Measurements from ENCODE around the gene UBN2.

The UBN2 gene

GRCh38 chr7:139341058-139341775, 110.2 kb downstream of the UBN2 start, which contains the start of gene FMC1:
TSS of gene FMC1 (plus strand) at chr7:139341337. CDS start at chr7:139341385, 48 bp downstream.
- H3K9me3 ChIP-seq (ENCODE audit: control insufficient read depth, insufficient read depth, low read length), result no peaks in the 10 kb centered on the region
- no CpG with 5 or more reads among the region's 54 CpGs for WGBS (ENCODE audit: insufficient coverage, insufficient read length)
- peak within 1 kb of the TSS; percentile 85 for H3K4me3 ChIP-seq (ENCODE audit: low read length)
- DNase-seq (ENCODE audit: low read depth, low spot score), result peak; percentile 81
- no peaks in the 10 kb centered on the region for H3K4me1 ChIP-seq (ENCODE audit: control insufficient read depth, insufficient read depth, low read length)
- H3K36me3 ChIP-seq (ENCODE audit: control insufficient read depth, insufficient read depth, low read length), result no peaks in the 10 kb centered on the region
- no peak within 1 kb of the TSS for H3K27ac ChIP-seq (ENCODE audit: low read length)
- H3K27me3 ChIP-seq (ENCODE audit: control insufficient read depth, insufficient read depth, low read length), result no peaks in the 10 kb centered on the region

GRCh38 chr7:139341776-139342226, 110.8 kb downstream of the UBN2 start:
- Histone ChIP-seq H3K27ac (ENCODE audit: low read length) (no peak overlapping the region), H3K9me3 (ENCODE audit: control insufficient read depth, insufficient read depth, low read length) (no peaks in the 10 kb centered on the region), H3K36me3 (ENCODE audit: control insufficient read depth, insufficient read depth, low read length) (no peaks in the 10 kb centered on the region), H3K4me3 (ENCODE audit: low read length) (peak overlapping the region; percentile 85; the same call in 1 of the 2 replicates), H3K27me3 (ENCODE audit: control insufficient read depth, insufficient read depth, low read length) (no peaks in the 10 kb centered on the region), H3K4me1 (ENCODE audit: control insufficient read depth, insufficient read depth, low read length) (no peaks in the 10 kb centered on the region)
- WGBS (ENCODE audit: insufficient coverage, insufficient read length), result no CpG with 5 or more reads among the region's 9 CpGs
- peak; percentile 67 for DNase-seq (ENCODE audit: low read depth, low spot score)

GRCh38 chr7:139345042-139345441, 114.0 kb downstream of the UBN2 start:
- no CpG with 5 or more reads among the region's 1 CpG for WGBS (ENCODE audit: insufficient coverage, insufficient read length)
- no peak overlapping the region for H3K27ac ChIP-seq (ENCODE audit: low read length)
- no peaks in the 10 kb centered on the region for H3K4me1 ChIP-seq (ENCODE audit: control insufficient read depth, insufficient read depth, low read length)
- no peaks in the 10 kb centered on the region for H3K36me3 ChIP-seq (ENCODE audit: control insufficient read depth, insufficient read depth, low read length)
- no peak overlapping the region for H3K4me3 ChIP-seq (ENCODE audit: low read length)
- no peaks in the 10 kb centered on the region for H3K9me3 ChIP-seq (ENCODE audit: control insufficient read depth, insufficient read depth, low read length)
- H3K27me3 ChIP-seq (ENCODE audit: control insufficient read depth, insufficient read depth, low read length), result no peaks in the 10 kb centered on the region
- DNase-seq (ENCODE audit: low read depth, low spot score), result no peak

GRCh38 chr7:139351027-139351426, 120.0 kb downstream of the UBN2 start:
- no peaks in the 10 kb centered on the region for H3K9me3 ChIP-seq (ENCODE audit: control insufficient read depth, insufficient read depth, low read length)
- WGBS (ENCODE audit: insufficient coverage, insufficient read length), result no CpG with 5 or more reads among the region's 2 CpGs
- H3K4me3 ChIP-seq (ENCODE audit: low read length), result no peak overlapping the region
- H3K27me3 ChIP-seq (ENCODE audit: control insufficient read depth, insufficient read depth, low read length), result no peaks in the 10 kb centered on the region
- no peak overlapping the region for H3K27ac ChIP-seq (ENCODE audit: low read length)
- no peak for DNase-seq (ENCODE audit: low read depth, low spot score)
- H3K4me1 ChIP-seq (ENCODE audit: control insufficient read depth, insufficient read depth, low read length), result no peaks in the 10 kb centered on the region
- no peaks in the 10 kb centered on the region for H3K36me3 ChIP-seq (ENCODE audit: control insufficient read depth, insufficient read depth, low read length)

GRCh38 chr7:139354729-139355128, 123.7 kb downstream of the UBN2 start:
- H3K9me3 ChIP-seq (ENCODE audit: control insufficient read depth, insufficient read depth, low read length), result no peaks in the 10 kb centered on the region
- no peaks in the 10 kb centered on the region for H3K36me3 ChIP-seq (ENCODE audit: control insufficient read depth, insufficient read depth, low read length)
- no peak overlapping the region for H3K27ac ChIP-seq (ENCODE audit: low read length)
- no peak for DNase-seq (ENCODE audit: low read depth, low spot score)
- H3K4me1 ChIP-seq (ENCODE audit: control insufficient read depth, insufficient read depth, low read length), result no peaks in the 10 kb centered on the region
- WGBS (ENCODE audit: insufficient coverage, insufficient read length), result no CpG with 5 or more reads among the region's 2 CpGs
- no peak overlapping the region for H3K4me3 ChIP-seq (ENCODE audit: low read length)
- H3K27me3 ChIP-seq (ENCODE audit: control insufficient read depth, insufficient read depth, low read length), result no peaks in the 10 kb centered on the region

- no peaks in the 10 kb centered on the region for H3K27me3 ChIP-seq (ENCODE audit: control insufficient read depth, insufficient read depth, low read length)
- WGBS (ENCODE audit: insufficient coverage, insufficient read length), result no CpG with 5 or more reads among the region's 1 CpG
- H3K4me1 ChIP-seq (ENCODE audit: control insufficient read depth, insufficient read depth, low read length), result no peaks in the 10 kb centered on the region
- H3K9me3 ChIP-seq (ENCODE audit: control insufficient read depth, insufficient read depth, low read length), result no peaks in the 10 kb centered on the region
- H3K4me3 ChIP-seq (ENCODE audit: low read length), result no peak overlapping the region
- no peak overlapping the region for H3K27ac ChIP-seq (ENCODE audit: low read length)
- no peak for DNase-seq (ENCODE audit: low read depth, low spot score)
- no peaks in the 10 kb centered on the region for H3K36me3 ChIP-seq (ENCODE audit: control insufficient read depth, insufficient read depth, low read length)
Measured at GRCh38 chr7:139355320-139355719, 124.3 kb downstream of the UBN2 start.

Measured in iPS DF 6.9 (cell line).